SH-SY5Y (cell line): ENCODE measurements around the gene COX19.

ENCODE experiments used
- GATA2 ChIP-seq: IDR thresholded peaks from 2 replicates; pipeline ENCODE4 v1.6.1; 2011; ENCODE audit warnings: mild to moderate bottlenecking, low read depth, low read length
- GATA3 ChIP-seq: IDR thresholded peaks from 2 replicates; pipeline ENCODE4 v1.6.1; 2011; ENCODE audit warnings: low read depth, mild to moderate bottlenecking, low read length, moderate library complexity

COX19 gene, protein sequence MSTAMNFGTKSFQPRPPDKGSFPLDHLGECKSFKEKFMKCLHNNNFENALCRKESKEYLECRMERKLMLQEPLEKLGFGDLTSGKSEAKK

GRCh38 chr7:974820-975681, at the start of gene COX19:
COX19 (minus strand) TSS chr7:975549; CDS start chr7:975509, 40 bp downstream.
- TF ChIP-seq GATA2 (no peak), GATA3 (no peak)

DNA sequence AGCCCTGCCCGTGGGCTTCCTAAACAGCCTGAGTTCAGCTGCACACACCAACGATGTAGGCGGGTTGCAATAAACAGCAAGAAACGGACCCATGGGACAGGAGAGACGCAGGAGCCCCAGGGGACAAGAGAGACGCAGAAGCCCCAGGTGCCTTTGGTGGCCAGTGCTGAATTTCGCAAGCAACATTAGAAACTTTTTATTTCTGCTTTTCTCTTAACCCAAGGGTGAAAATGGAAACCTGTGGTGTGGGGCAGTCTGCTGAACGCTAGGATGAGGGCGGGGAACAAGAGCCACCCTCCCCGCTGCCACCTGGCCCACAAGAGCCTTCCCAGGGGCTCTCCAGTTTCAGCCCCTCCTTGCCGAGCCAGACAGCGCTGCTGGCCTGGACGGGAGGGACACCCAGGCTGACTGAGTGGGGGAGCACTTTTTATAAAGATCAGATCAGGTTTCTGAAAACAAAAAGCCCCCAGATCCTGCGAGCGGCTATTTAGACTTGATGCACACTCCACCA, 49.0 kb upstream of the COX19 start:
- TF ChIP-seq GATA3 (no peak), GATA2 (no peak)

DNA sequence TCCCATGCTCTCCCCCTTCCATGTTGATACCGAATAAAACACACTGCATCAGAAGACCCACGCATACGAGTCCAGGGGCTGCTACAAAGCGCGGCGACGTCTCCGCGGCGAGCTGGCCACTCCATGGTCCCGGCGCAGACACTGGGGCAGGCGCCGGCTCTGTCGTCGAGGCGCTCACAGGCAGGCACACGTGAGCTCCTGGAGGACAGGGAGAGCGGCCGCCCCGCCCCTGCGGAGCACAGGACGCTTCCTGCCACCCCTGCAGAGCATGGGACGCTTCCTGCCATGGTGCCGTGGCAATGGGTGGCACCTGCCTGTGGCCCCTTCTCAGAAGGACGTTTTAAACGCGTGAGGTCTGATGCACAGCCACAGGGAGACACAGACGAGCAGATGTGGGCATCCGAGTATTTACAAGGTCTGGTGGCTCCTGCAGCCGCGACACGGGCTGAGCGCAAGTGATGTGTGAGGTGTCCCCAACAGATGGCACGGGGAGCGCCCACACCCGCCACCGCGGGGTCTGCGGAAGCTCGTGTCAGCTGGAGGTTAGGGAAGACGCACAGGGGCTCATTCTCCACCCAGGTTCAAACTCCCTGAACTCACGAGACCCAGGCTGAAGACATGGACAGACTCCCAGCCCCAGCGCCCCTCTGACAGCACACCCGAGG, 47.6 kb upstream of the COX19 start:
- no peak for TF ChIP-seq GATA3
- TF ChIP-seq GATA2 = no peak

- no peak for TF ChIP-seq GATA3
- no peak for TF ChIP-seq GATA2
Observed at GRCh38 chr7:1022356-1022755, 47.0 kb upstream of the COX19 start.

DNA sequence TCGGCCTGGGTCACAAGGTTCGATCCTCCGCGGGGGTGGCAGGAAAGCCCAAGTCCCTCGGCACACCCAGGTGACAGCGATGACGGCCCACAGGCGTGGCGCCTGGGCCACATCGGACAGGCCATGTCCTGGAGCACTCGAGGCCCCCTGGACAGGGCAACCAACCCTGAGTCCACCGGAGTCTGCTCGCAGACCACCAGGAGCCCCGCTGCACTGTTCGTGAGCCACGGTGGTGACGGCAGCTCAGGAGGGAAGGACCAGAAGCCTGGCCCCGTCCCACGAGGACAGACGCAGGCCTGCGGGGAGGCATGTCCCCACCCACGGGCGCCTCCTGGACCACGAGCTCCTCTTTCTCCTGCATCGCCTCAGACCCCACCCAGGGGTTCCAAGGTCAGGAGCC, 46.6 kb upstream of the COX19 start:
- TF ChIP-seq GATA3 = no peak
- TF ChIP-seq GATA2 = no peak

DNA sequence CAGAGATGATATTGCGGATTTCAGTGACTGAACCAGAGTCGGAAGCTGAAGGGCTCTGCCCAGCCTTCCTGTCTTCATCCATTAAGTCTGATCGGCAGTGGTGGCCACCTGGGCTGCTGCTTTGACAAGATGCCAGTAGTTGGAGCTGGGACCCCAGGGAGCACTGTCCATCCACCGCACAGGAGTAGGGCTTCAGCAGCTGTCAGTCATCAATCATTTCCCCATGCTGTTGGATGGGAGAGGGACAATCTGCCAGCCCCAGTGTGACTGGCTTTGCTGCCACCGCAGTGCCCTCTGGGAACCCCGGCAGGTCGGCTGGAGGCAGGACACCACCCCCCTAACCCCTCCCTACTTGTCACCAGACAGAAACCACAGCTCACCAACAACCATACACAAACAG, 46.0 kb upstream of the COX19 start:
- TF ChIP-seq GATA3 (no peak), GATA2 (no peak)

DNA sequence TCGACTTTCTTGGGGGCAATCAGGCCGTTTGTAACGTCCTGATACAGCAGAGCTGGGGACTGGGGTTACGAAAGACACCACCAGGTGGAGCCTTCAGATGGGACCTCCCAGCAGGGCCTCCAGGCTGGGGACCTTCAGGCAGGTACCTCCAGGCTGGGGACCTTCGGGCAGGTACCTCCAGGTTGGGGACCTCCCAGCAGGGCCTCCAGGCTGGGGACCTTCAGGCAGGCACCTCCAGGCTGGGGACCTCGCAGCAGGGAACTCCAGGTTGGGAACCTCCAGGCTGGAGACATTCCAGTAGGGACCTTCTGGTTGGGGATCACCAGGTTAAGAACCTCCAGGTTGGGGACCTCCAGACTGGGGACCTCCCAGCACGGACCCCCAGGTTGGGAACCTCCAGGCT, 45.5 kb upstream of the COX19 start:
- TF ChIP-seq GATA3 = no peak
- no peak for TF ChIP-seq GATA2

GRCh38 chr7:1019789-1020610, 44.7 kb upstream of the COX19 start:
- TF ChIP-seq GATA2 (no peak), GATA3 (no peak)

DNA sequence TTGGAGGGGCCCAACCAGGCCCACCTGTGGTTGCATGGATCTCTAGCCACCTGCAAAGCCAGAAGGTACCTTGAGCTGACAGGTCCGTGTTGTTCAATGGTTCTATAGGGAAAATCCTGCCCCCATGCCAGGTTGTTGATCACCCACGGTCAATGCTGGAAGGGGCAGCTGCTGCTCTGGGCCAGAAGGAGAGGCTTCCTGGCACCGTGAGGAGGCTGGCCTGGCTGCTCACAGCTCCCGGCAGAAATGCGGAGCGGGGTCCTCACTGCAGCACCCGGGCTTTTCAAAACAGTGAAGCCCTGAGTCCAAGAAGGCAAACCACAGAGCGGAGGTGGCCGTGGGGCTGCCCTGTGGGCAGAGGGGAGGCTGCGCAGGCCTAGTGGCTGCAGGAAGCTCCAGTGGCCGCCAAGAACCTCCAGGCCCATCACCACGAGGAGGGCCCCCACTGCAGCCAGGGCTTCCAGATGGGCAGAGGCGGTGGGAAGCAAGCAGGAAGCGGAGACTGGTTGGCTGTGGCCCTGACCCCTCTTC, 44.0 kb upstream of the COX19 start:
- TF ChIP-seq GATA3 (no peak), GATA2 (no peak)

DNA sequence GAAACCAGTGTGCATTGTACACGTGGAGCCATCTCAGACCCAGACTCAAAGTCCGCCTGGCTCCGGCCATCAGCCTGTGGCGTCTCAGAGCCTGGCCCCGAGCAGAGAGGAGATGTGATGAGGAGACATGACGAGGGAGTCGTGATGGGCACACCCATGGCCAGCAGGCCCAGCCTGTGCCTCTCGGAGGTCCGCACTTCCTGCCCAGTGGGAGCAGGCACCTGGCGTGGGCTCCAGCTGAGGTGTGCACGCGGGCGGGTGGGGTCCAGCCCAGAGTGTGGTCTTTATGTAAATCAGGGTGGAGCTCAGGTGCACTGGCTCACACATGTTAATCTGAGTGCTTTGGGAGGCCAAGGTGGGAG, 43.0 kb upstream of the COX19 start:
- TF ChIP-seq GATA2 (no peak), GATA3 (no peak)

DNA sequence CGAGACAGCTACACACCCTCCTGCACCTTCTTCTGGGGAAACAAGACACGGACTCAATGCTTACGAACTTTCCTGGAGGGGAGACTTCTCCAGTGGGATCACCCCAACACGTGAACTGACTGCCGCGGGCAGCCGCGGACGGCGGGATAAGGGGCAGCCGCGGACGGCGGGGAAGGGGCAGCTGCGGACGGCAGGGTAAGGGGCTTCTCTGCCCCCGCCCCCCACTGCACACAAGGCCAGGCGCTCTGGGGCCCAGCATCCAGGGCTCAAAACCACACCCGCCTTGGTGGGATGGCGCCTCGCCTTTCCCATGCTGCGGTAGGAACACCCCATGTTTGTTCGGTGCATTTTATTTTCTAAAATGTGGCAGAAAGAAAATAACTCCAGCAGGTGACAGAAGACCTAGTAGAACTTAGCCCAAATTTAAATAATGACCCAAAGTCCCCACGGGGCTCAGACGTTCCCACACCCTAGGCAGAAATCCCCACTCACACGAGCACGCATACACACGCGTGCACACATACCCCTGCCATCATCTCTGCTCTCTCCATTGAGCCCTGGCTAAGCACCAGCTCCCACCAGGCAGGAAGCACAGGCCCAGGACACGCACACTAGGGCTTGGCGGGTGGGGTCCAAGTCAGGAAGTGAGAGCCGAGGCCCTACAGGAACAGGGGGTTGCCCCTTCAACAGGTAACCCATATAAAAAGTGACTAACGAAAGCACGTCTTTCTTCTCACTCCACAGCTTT, 42.4 kb upstream of the COX19 start:
- TF ChIP-seq GATA2 (no peak), GATA3 (no peak)

DNA sequence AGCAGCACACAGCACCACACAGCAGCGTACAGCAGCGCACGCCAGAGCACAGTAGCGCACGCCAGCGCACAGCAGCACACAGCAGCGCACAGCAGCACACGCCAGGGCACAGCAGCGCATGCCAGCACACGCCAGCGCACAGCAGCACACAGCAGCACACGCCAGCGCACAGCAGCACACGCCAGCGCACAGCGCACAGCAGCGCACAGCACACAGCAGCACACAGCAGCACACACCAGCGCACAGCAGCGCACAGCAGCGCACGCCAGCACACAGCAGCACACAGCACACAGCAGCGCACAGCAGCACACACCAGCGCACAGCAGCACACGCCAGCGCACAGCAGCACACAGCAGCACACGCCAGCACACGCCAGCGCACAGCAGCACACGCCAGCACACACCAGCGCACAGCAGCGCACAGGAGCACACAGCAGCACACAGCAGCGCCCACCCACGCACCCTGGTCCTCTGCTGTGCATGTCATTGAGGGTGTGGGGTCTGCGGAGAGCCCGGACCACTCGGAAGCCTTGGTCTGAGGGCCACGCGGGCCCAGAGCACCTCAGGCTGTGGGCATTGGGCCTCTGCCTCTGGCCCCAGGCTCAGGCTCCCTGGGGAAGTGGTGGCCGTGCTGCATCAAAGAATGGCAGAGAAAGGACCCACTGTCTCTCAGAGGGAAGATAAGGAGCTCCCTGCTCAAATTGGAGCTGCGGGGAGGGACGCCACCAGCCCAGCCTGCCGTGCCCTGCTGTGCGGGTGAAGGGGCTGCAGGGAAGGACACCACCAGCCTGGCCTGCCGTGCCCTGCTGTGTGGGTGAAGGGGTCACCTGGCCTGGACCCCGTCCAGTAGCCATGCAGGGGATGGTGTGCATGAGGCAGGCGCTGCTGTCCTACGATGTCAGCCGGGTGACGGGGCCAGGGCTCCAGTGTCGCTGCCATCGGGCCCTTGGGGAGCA, 41.5 kb upstream of the COX19 start:
- TF ChIP-seq GATA2 (no peak), GATA3 (no peak)
